Limb (tissue), 2 donors: ENCODE measurements around the gene SH2D1B.

Experiments used
- DNase-seq, 2 donors: peaks; one replicate each; pipeline ENCODE4 v3.0.0-alpha.2; 2016; ENCODE audit errors: extremely low spot score in 2 of 2

The SH2D1B gene

DNA sequence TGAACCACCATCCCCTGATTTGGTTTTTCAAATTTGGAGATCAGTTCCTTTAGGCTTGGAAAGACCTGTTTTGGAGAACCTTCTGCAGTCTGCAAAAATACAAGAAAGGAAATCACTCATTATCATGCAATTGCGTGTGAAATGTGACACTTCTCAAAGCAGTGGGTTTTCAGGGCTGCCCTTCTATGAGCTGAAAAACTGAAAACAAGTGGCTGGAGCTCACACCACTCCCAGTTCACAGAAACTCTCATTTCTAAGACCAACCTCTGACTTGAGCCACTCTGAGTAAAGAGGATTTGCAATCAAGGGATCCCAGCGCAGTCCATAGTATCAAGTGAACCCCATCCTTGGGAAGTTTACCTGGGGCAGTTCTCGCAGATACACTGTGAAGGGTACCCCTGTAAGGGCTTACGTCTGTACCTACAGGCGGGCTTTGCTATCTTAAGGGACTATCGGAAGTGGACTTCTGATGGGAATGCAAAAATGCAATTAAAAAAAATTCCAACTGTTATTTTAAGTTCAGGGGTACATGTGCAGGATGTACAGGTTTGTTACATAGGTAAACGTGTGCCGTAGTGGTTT is 12.8 kb downstream of the SH2D1B start:
- DNase-seq: no peak

DNA sequence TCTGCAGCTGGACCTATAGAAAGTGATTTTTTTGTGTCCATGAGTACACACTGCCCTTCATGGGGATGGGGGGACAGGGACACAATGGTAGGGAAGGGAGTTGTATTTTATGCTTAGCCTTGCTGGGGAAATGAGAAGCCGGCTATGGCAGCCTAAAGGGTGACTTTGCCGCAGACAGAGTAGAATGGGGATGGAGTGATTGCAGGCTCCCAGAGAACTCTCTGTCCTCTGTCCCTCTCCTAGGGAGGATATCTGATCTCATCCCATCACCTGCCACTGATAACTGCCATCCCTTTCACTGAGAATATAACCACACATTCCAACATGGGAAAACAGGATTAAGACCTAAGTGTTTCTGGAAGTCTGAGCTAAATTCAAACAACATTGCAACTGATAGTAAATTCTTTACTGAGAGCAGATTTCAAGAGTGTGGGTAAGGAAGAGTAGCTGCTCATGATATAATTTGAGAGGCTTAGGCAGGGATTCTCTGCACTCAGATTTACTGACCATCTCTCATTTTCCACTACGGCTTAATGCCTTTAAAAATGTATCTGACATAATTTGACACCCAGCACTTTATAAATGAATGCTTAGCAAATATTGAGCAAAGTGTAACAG is 13.9 kb downstream of the SH2D1B start:
- DNase-seq: no peak

DNA sequence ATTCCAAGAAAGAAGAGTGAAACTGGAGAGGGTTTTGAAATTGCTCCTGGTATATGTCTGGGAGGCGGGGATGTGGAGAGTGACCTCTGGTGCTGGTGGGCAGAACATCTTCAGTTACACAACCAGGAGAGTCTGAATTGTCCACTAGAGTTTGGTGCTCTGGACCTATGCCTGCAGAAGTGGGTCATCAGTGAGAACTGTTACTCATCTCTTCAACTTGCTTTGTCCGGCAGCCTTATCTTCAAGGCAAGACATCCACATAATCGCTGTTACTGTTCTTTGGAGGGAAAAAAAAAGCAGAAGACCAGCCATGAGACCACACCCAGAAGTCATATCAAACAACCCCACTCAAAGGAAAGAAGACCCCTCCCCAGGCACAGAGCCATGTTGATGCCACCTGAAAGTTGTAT is 14.9 kb downstream of the SH2D1B start:
- DNase-seq: no peak

DNA sequence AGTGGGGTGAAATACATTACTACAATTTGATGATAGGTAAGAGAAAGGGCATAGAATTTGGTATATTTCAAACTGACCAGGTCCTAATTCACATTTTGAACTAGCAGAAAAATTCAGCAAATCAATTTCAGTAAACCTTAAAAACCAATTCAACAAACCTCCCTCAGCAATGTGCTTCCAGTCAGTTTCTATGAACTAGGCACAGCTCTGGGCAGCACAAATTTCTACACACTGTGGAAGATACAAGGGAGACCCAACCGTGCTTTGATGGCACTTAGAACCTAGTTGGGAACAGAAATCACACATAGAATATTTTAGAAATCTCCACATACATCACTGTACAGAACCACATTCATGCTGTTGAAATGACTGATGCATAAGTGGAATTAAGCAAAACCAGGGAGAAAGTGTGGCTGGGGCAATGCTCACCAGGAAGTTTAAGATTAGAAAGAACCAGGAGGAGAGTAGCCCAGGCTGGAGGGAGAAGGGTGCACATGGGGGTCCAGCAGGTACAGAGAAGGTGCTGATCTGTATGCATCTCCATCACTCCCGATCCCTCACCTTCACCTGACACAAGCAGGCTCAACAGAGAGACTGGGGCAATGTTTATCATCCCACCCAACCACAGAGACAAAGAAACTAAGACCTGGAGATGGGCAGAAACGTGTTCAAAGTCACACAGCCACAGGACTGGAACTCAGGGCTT is 15.6 kb downstream of the SH2D1B start:
- no peak for DNase-seq

DNA sequence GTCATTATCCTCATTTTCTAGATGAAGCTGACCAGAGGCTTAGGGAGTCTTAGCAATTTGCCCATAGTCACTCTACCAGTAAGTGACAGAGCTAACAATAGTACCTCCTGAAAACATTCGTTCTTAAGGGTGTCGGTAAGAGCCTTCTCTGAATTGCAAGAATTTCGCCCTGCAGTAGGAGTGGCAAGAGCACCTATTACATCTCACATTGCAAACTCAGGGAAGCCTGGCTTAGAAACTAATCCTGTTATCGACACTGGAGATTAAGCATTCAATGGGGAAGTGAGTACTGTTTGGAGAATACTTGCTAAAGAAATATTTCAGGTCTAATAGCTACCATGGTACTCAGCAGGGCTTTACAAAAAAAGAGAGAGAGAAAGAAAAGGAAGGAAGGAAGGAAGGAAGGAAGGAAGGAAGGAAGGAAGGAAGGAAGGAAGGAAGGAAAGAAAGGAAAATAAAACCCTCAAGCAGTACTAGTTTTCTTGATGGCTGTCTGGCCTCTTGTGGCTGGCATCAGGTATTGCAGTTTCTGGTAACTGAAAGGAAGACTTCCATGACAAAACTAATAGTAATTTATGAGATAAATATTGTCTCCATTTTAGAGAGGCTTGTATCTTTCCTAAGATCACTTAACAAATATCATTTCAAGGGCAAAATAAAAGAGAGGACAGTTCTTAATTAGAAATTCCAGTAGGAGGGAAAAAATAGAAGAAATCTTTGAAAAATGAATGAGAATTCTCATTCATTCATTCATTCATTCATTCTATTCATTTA is 20.0 kb downstream of the SH2D1B start:
- peak in 1 of 2 donors; percentile 58 for DNase-seq

DNA sequence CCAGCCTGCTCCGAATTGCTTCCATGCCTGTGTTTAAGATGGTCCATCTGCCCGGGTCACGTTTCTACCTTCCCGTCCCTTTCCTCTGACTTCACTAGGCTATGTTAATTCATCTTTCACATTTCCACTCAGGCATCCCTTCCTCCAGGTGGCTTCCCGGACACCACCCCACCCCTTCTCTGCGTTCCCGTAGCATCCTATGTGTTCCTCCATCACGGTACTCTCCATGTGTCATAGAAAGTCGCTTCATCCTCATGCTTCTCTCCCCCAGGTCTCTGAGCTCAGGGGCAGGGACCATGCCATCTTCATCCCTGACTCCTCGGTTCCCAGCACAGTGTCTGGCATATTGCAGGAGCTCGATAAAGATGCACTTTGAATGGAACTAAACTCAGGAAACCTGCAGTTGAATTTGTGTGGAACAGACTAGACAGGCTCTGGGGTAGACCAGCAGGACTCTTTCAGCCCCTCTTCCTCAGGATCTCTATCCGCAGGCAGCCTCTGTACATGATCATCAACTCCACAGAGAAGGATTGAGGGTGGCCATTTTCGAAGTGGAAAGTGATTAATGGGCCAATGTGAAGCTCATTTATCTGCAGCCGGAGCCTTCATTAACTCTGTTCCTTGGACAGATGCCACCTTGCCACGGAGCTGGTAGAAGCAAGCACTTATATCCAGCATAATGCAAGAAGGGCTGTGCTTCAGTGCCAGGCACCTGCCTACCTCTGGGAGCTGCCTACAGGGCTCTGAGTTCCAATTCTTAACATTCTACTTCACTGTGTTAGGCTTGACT is 21.3 kb downstream of the SH2D1B start:
- no peak for DNase-seq

DNA sequence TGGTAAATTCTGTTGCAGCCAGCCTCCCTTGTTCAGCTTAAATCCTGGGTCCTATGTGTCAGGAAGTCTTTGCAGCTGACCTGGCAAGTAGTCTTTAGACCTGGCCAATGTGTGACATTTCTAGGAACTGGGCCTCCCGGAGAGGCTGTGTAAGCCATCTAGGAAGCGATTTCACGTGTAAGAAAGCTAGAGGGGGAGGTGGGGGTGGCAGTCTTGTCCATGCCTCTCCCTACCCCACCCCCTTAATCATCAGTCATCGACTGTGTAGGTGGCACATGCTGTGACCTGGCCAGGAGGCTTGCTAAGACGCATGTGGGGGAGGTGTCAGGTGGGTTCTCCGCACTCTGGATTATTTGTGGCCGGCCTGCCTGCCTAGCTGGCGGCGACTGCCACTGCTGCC is 22.0 kb downstream of the SH2D1B start:
- DNase-seq: no peak

DNA sequence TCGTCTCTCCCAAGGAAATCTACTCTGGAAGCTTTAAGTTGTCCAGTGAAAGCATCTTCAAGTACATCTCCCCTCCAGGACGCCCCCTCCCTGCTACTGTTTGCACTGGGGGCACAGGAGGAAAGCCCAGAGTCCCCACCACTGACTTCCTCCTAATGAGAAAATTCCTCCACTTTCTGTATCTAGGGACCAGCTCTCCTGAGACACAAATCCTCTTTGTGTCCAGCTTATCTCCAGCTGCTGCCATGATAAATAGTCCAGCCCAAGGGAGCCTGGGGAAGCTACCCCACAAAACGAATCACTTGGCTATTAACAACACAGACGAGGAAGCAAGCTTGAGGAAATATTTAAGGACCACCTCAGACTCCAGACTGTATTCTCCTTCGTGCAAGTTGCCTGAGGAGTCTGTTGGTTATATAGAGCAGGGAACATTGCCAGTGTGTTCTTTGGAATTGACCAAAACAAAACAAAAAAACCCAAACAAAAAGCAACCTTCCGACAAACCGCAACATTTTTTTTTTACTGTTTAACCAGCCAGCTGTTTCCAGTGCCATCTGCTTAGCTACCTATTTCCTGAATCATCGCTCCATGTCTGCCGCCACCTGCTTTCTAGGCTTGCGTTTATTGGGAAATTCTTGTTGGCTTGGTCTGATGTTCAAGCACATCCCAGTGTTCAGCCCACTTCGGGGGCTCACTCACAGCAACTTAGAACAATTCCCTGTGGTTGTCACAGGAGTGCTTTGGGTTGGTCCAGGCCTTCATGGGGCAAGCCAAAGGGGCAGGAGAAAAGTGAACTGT is 22.7 kb downstream of the SH2D1B start:
- no peak for DNase-seq

DNA sequence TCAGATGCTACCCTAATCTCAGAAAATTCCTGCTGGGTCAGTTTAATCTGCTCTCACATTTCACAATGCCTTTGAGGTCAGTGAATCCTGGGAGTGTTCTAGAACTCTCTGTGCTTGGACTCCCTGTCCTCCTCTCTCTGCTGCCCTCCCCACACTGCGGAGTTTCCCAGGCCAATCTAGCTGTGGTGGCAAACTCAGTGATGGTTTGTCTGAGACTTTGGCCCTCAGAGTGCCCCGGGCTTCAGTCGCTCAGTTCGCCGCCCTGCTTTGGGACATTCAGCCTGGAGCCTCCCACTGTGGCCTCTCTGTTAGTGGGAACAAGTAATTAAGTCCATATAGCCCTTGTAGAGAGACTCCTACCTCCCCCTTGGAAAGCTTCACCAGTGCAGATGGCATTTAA is 23.3 kb downstream of the SH2D1B start:
- DNase-seq: no peak

DNA sequence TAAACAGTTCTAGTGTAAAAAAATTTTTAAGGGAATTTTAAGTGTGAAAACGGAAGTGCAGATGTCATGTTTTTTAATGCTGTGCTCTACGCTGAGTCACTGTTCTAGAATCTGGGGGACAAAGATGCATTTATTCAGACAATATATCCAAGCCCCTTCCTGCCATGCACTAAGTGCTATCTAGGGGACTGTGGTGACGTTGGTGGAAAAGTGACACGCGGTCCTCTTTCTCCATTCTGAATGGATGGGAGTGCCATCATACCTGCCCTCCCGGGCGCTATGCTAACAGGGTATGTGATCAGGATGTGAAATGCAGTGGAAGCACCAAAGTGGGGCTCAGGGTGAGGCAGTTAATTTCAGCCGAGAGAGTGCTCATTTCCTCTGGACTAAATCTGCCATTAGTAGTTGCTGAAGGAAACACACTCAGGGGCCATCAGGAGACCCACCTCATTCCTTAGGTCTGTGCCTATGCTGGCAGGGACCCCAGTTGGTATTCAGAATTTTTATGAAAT is 23.8 kb downstream of the SH2D1B start:
- DNase-seq: no peak

DNA sequence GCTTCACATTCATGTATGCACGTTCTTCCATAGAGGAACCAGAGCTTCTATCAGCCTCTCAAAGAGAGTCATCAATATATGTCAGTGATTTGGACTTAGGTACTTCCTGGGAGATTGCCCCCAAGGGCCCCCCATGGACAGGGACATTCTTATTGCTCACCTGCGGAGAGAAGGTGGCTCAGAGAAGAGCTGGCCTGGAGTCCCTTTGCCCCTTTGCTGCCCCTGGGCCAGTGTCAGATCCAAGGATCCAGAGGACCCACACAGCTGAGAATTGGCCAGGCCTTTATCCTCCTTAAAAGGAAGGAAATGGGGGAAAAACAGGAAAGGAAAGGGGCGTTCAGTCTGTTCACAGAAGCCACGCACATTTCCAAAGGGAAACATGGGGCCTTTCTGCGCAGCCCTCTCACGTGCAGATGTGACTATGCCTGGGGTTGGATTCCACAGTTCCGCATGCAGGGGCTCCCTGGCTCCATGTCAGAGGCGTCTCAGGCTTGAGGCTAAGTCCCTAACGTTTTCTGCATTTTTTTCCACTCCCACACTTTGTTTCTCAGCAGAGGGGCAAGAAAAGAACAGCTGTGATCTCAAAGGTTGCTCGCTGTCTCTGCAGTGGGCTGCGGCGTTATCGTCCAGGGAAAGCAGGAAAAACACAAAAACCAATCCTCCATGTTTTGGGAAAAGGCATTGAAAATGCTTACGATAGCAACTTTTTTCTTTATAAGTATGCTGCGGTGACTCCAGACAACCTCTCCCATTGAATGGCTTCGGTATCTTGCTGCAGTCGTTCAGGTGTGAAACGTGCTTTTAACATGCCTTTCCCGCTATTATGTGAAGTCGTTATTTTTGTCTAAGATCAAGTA is 24.5 kb downstream of the SH2D1B start:
- DNase-seq: no peak

DNA sequence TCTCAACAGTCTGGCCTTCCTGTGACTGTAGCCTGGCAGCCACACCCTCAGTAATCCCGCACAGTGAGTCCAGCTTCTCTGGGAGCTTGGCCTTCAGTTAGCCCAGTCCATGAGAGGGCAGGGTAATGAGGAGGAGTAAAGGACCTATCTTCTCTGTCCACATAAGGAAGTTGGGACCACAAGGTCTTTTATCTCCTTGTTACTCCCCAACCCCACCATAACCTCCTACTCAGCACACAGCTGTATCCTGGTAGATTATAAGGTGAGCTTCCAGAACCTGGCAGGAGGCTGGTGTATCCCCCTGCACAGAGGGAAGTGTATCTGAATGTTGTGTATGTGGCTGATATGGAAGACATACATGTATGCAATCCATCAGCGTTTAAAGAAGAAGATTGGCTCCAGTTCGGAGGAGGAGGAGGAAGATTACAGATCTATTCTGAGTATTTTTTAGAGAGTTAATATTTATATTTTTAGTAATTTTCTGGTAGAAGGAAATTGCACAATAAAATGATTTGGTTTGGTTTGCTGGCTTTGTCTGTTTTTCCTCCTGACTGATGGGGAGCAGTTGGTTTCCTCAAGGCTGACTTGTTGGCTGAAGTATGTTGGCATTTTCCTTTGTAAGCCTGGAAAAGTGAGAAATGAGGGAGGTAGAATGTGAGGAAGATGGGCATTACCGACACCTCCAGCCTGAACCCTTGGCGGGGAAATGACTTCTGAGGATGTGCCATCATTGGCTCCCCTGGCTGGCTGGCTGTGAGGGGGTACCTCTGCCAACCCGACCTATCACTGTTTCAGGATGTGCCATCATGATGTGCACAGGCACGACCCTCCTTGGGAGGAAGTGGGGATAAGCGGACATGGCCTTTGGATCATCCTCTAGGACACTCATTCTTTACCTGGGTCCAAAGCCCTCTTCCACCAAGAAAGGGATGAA is 25.4 kb downstream of the SH2D1B start:
- no peak for DNase-seq

DNA sequence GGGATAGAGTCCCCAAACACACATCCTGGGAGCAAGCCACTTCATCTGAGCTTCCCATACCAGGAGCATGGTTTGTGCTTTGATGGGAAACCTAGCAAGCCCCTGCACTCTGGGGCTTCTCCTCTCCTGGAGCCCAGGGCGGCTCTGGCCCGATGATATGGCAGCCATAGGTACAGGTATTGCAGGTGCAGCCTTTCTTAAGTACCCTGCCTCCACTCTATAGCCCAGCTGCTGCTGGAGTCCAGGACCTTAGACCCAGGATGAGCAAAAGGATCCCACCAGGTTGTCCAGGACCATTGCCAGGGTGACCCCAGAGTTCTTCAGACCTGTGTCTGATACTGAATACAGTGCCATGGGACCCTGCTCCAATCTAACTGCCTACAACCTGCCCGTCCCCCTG is 26.2 kb downstream of the SH2D1B start:
- DNase-seq: no peak

DNA sequence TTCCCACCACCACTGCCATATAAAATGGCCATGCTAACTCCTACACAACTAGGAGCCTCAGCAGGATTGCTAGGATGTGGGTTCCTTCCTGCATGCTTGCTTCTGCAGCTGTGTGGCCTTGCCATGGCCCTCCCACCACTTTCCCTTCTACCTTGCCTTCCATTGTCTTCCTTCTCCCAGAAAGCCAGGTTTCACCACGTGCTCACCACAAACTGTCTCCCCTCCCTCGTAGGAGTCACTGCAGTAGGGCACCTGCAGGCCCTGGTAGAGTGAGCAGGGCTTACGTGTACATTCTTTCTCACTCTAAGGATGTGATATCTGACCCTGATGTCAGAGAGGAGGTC is 26.7 kb downstream of the SH2D1B start:
- no peak for DNase-seq

DNA sequence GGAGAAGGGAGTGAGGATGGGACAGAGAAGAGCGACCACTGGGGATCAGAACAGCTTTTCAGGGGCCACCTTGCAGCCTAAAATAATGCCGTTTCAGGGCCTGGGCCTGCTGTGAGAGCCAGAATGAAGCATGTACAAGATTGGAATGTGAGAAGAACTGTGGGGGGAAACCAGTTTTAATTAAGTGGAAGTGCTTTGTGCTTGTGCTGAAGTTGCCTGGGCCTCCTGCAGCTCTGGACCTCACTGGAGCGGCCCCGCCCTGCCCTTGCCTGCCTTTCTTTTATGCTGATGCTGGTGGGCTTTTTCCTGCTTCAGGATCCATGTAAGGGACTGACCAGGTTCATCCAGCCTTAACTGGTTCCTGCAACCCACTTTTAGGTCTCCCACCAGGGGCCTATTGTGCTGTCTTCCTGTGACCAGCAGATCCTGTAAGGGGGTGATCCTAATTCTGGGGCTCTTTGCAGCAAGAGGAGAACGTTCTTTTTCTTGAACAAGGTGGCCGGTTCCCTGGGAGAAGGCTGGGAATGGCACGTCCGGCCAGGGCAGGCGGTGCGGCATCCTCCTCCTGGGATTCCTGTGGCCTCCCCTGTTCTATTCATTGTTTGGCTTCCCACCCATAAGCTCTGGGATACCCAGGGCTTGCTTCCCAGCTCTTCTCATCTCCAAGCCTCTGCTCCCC is 27.2 kb downstream of the SH2D1B start:
- DNase-seq: no peak

DNA sequence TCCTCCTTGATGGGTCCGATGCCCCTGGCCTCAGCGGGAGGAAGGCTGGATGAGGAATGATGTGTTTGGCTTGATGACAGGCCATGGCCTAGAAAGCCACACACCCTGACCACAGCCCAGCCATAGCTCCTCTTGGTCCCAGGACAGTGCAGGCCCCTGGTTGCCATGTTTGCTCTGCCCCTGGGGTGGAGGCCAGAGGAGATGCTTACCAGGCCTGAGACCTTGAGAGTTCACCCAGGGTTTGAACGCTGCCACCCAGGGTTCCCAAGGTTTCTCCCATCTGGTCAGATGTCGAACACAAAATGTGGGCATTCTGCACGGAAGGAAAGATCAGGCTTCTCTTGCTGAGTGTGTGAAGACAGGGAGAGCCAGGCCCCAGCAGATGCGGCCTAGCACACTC is 27.8 kb downstream of the SH2D1B start:
- no peak for DNase-seq

DNA sequence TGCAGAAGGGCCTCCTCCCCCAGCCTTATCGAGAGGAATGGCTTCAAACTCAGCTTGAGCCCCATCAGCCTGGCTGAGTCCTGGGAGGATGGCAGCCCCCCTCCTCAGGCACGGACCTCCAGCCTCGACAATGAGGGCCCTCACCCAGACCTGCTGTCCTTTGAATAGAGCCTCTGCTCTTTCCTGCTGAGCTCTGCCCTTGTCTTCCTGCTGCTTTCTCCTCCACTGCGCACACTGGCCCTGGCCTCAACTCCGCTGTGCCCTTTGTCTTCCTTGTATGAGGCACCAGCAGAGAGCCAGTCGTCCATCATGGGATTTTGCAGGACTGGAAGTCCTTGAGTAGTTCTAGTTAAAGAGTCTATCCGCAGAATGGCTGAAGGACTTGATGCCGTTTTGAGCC is 28.4 kb downstream of the SH2D1B start:
- no peak for DNase-seq

DNA sequence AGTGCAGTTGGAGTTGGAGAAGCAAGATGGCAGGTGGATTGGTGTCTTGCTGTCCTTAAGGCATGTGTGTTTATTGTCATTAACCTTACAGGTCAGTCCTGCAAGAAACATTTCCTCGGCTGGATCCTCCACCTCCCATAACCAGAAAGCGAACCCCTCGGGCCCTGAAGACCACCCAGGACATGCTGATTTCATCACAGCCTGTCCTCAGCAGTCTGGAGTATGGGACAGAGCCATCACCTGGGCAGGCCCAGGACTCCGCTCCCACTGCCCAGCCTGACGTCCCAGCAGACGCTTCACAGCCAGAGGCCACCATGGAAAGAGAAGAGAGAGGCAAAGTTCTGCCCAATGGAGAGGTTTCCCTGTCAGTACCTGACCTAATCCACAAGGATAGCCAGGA is 28.8 kb downstream of the SH2D1B start:
- DNase-seq: no peak
